IMR-90 (cell line): Measurements from ENCODE around the gene FAS. TPM values are rescaled to one million over a fixed set of nuclear protein-coding genes. Genes with fewer than 3 reads are reported as not detected.

Experiments
- ATAC-seq: fragments of 200-7000 bp; cut with Tn5 transposase; 2 replicates; pipeline ENCODE4 v1.9.1; 2020; ENCODE audit warnings: low read depth, mild to moderate bottlenecking, moderate library complexity
- BruUV-seq: library from RNA; stranded (reverse); fragments of 400-500 nt; replicated peaks from 2 replicates; lab custom pipeline; 2021; lab: Mats Ljungman, UMichigan
- CTCF ChIA-PET: fragments of 300-600 bp; formaldehyde crosslinking; extraction: SDS; loops from one replicate; lab custom pipeline; 2021; ENCODE audit warnings: antibody characterized with exemption; lab: Yijun Ruan, JAX
- POLR2A ChIA-PET: fragments of 300-600 bp; sonication (Branson Sonifier 250); formaldehyde crosslinking; loops from one replicate; lab custom pipeline; 2022; ENCODE audit warnings: antibody characterized with exemption; ENCODE audit not compliant: unreplicated experiment; lab: Charles Lee
- DNase-seq: peaks from one replicate; pipeline ENCODE4 v3.0.0; 2013
- H2AFZ ChIP-seq: replicated peaks from 2 replicates; pipeline ENCODE3; 2013; ENCODE audit warnings: low read length, mild to moderate bottlenecking; ENCODE audit not compliant: poor library complexity
- H2AK5ac ChIP-seq: 2 replicates; pipeline ENCODE4 v1.6.1; 2013; ENCODE audit warnings: low read depth, low read length, inconsistent platforms
- H2AK9ac ChIP-seq: replicated peaks from 2 replicates; pipeline ENCODE3; 2013; ENCODE audit warnings: mild to moderate bottlenecking, low read depth, low read length, moderate library complexity; ENCODE audit not compliant: poor library complexity
- H2BK120ac ChIP-seq: 2 replicates; pipeline ENCODE4 v1.6.1; 2013; ENCODE audit warnings: low read depth, low read length, inconsistent platforms
- H2BK15ac ChIP-seq: 3 replicates; pipeline ENCODE4 v1.6.1; 2013; ENCODE audit warnings: low read depth, low read length, inconsistent platforms
- H2BK20ac ChIP-seq: 2 replicates; pipeline ENCODE4 v1.6.1; 2013; ENCODE audit warnings: low read depth, mild to moderate bottlenecking, inconsistent platforms, low read length, moderate library complexity
- H2BK5ac ChIP-seq: 2 replicates; pipeline ENCODE4 v1.6.1; 2013; ENCODE audit warnings: mild to moderate bottlenecking, low read depth, low read length, inconsistent platforms; ENCODE audit not compliant: poor library complexity, severe bottlenecking
- H3K14ac ChIP-seq: replicated peaks from 2 replicates; pipeline ENCODE4 v1.6.1; 2013; ENCODE audit warnings: low read depth, low read length, inconsistent platforms
- H3K18ac ChIP-seq: 2 replicates; pipeline ENCODE4 v1.6.1; 2013; ENCODE audit warnings: low read depth, low read length, control low read depth
- H3K23ac ChIP-seq: 2 replicates; pipeline ENCODE4 v1.6.1; 2013; ENCODE audit warnings: low read depth, low read length, inconsistent platforms
- H3K27ac ChIP-seq: 2 replicates; pipeline ENCODE4 v1.5.1; 2013; ENCODE audit warnings: mild to moderate bottlenecking, control low read depth, low read length; ENCODE audit not compliant: insufficient read depth
- H3K27me3 ChIP-seq: 2 replicates; pipeline ENCODE4 v1.6.1; 2013; ENCODE audit warnings: low read length; ENCODE audit not compliant: control insufficient read depth, insufficient read depth
- H3K36me3 ChIP-seq: 2 replicates; pipeline ENCODE4 v1.6.1; 2013; ENCODE audit warnings: low read length, mixed read lengths; ENCODE audit not compliant: control insufficient read depth, insufficient read depth
- H3K4ac ChIP-seq: 2 replicates; pipeline ENCODE4 v1.6.1; 2013; ENCODE audit warnings: low read depth, low read length, inconsistent platforms
- H3K4me1 ChIP-seq: 2 replicates; pipeline ENCODE4 v1.6.1; 2013; ENCODE audit warnings: low read length, mixed read lengths; ENCODE audit not compliant: control insufficient read depth, insufficient read depth
- H3K4me2 ChIP-seq: 2 replicates; pipeline ENCODE4 v1.6.1; 2013; ENCODE audit warnings: low read depth, mild to moderate bottlenecking, control low read depth, low read length, moderate library complexity
- H3K4me3 ChIP-seq: 2 replicates; pipeline ENCODE4 v1.5.1; 2013; ENCODE audit warnings: low read depth, mild to moderate bottlenecking, control low read depth, low read length, moderate library complexity; ENCODE audit not compliant: insufficient read depth
- H3K56ac ChIP-seq: 2 replicates; pipeline ENCODE4 v1.6.1; 2013; ENCODE audit warnings: low read length, inconsistent platforms; ENCODE audit not compliant: insufficient read depth; ENCODE audit errors: extremely low read depth
- H3K79me1 ChIP-seq, 2 experiments: 2 replicates each; pipeline ENCODE4 v1.6.1; 2013; ENCODE audit warnings: low read length in 2 of 2, inconsistent platforms in 1 of 2, low read depth in 1 of 2
- H3K9ac ChIP-seq: 2 replicates; pipeline ENCODE4 v1.6.1; 2013; ENCODE audit warnings: low read depth, low read length, control low read depth
- H3K9me1 ChIP-seq: 2 replicates; pipeline ENCODE4 v1.6.1; 2013; ENCODE audit warnings: low read length, inconsistent platforms; ENCODE audit not compliant: insufficient read depth
- H3K9me3 ChIP-seq: 2 replicates; pipeline ENCODE4 v1.6.1; 2013; ENCODE audit warnings: low read length; ENCODE audit not compliant: control insufficient read depth, insufficient read depth
- H4K20me1 ChIP-seq: 2 replicates; pipeline ENCODE4 v1.6.1; 2013; ENCODE audit warnings: low read length, inconsistent platforms; ENCODE audit not compliant: insufficient read depth
- H4K5ac ChIP-seq: 2 replicates; pipeline ENCODE4 v1.6.1; 2013; ENCODE audit warnings: mild to moderate bottlenecking, low read depth, low read length, control low read depth
- H4K8ac ChIP-seq, 2 experiments: 2 replicates each; pipeline ENCODE4 v1.6.1; 2013; ENCODE audit warnings: low read depth in 2 of 2, low read length in 2 of 2, control low read depth in 1 of 2, inconsistent platforms in 1 of 2
- H4K91ac ChIP-seq: 2 replicates; pipeline ENCODE4 v1.6.1; 2013; ENCODE audit warnings: low read depth, low read length, inconsistent platforms; ENCODE audit not compliant: insufficient read depth
- BHLHE40 ChIP-seq: fragments of 150-350 bp; IDR thresholded peaks from 2 replicates; pipeline ENCODE4 v1.6.1; 2016; ENCODE audit warnings: mild to moderate bottlenecking, low read depth, low read length
- CEBPB ChIP-seq: IDR thresholded peaks from 2 replicates; pipeline ENCODE4 v1.6.1; 2012; ENCODE audit warnings: low read depth, low read length, improper control_type of control experiment
- CHD1 ChIP-seq: IDR thresholded peaks from 2 replicates; pipeline ENCODE4 v1.6.1; 2012; ENCODE audit warnings: low read depth, low read length, improper control_type of control experiment
- CTCF ChIP-seq: conservative IDR thresholded peaks from 2 replicates; pipeline ENCODE4 v1.5.1; 2012; ENCODE audit warnings: mild to moderate bottlenecking, low read depth, low read length, improper control_type of control experiment
- ELK1 ChIP-seq: fragments of 150-350 bp; IDR thresholded peaks from 2 replicates; pipeline ENCODE4 v1.6.1; 2016; ENCODE audit warnings: low read depth, mild to moderate bottlenecking, low read length, moderate library complexity, borderline replicate concordance
- FOS ChIP-seq: fragments of 150-350 bp; IDR thresholded peaks from 2 replicates; pipeline ENCODE4 v1.6.1; 2016; ENCODE audit warnings: low read depth, low read length
- MAFK ChIP-seq: IDR thresholded peaks from 2 replicates; pipeline ENCODE4 v1.6.1; 2012; ENCODE audit warnings: low read depth, low read length, improper control_type of control experiment
- MAZ ChIP-seq: IDR thresholded peaks from 2 replicates; pipeline ENCODE4 v1.6.1; 2012; ENCODE audit warnings: low read depth, mild to moderate bottlenecking, low read length, improper control_type of control experiment, moderate library complexity, borderline replicate concordance
- MXI1 ChIP-seq: IDR thresholded peaks from 2 replicates; pipeline ENCODE4 v1.6.1; 2012; ENCODE audit warnings: low read depth, mild to moderate bottlenecking, low read length, moderate library complexity, borderline replicate concordance
- NFE2L2 ChIP-seq: fragments of 150-350 bp; IDR thresholded peaks from 2 replicates; pipeline ENCODE4 v1.6.1; 2016; ENCODE audit warnings: low read depth, mild to moderate bottlenecking, low read length
- POLR2A ChIP-seq: IDR thresholded peaks from 2 replicates; pipeline ENCODE4 v1.6.1; 2012; ENCODE audit warnings: mild to moderate bottlenecking, low read depth, low read length
- RAD21 ChIP-seq: IDR thresholded peaks from 2 replicates; pipeline ENCODE4 v1.6.1; 2012; ENCODE audit warnings: low read length, improper control_type of control experiment
- RCOR1 ChIP-seq: IDR thresholded peaks from 2 replicates; pipeline ENCODE4 v1.6.1; 2012; ENCODE audit warnings: mild to moderate bottlenecking, low read length, improper control_type of control experiment; ENCODE audit not compliant: insufficient replicate concordance
- RFX5 ChIP-seq: IDR thresholded peaks from 2 replicates; pipeline ENCODE4 v1.8.0; 2012; ENCODE audit warnings: low read depth, mild to moderate bottlenecking, low read length, moderate library complexity
- SMC3 ChIP-seq: fragments of 150-350 bp; IDR thresholded peaks from 2 replicates; pipeline ENCODE4 v1.6.1; 2016; ENCODE audit warnings: low read depth, mild to moderate bottlenecking, antibody characterized with exemption, low read length, moderate library complexity
- USF2 ChIP-seq: fragments of 150-350 bp; IDR thresholded peaks from 2 replicates; pipeline ENCODE4 v1.6.1; 2017; ENCODE audit warnings: mild to moderate bottlenecking, antibody characterized with exemption, low read length, low read depth
- WGBS, 2 experiments: methylation state at CpG; one replicate each; pipeline versions ENCODE4 v1.1.5 to v1.1.7; 2013; ENCODE audit warnings: missing lambda C conversion rate in 2 of 2; ENCODE audit not compliant: insufficient read length in 1 of 2; ENCODE audit errors: extremely low coverage in 2 of 2; 5-methylcytosine and 5-hydroxymethylcytosine counted together
- dilution Hi-C: fragments of 300-500 bp; cut with HindIII; formaldehyde crosslinking; loops from one replicate; pipeline ENCODE4 v1.14.3; 2018; ENCODE audit warnings: low sequenced_read_pairs; ENCODE audit not compliant: unreplicated experiment
- in situ Hi-C: fragments of 300-500 bp; cut with MboI; formaldehyde crosslinking; loops from 3 replicates; pipeline ENCODE4 v1.14.3; 2019; ENCODE audit warnings: low sequenced_read_pairs, inconsistent platforms, mixed read lengths
- intact Hi-C: fragments of 100-400 bp; cut with micrococcal nuclease; formaldehyde crosslinking; loops from 2 replicates; pipeline ENCODE4 v1.10.0; 2022
- polyA plus RNA-seq, 3 experiments: library from polyadenylated mRNA; depleted of rRNA; stranded (reverse); fragments of >200 nt; gene quantifications; 2 replicates each; pipeline ENCODE4 v1.2.3, GENCODE V29; 2012; ENCODE audit warnings: low replicate concordance in 1 of 3
- total RNA-seq: library from RNA; depleted of rRNA; stranded (reverse); fragments of >200 nt; gene quantifications from 2 replicates; pipeline ENCODE4 v1.2.3, GENCODE V29; 2012

The FAS gene
- total and polyA plus RNA-seq, 2 of the 4 experiments (the other 2 are of a cell fraction), result 34.3 to 53.8 TPM

- peak overlapping the region; percentile 55; the same call in 1 of the 2 replicates for H3K4me2 ChIP-seq
- peak overlapping the region; percentile 60; the same call in 1 of the 2 replicates for H3K23ac ChIP-seq
- no peaks in the 10 kb centered on the region for H3K27me3 ChIP-seq
- TF ChIP-seq FOS (no peak), MAFK (no peak), BHLHE40 (no peak), CHD1 (no peak), MAZ (no peak), MXI1 (no peak), RCOR1 (no peak), ELK1 (no peak), SMC3 (no peak), RAD21 (no peak), CTCF (no peak), POLR2A (no peak), CEBPB (no peak), USF2 (no peak), RFX5 (no peak), NFE2L2 (no peak)
- no peak overlapping the region for H3K4ac ChIP-seq
- H2BK20ac ChIP-seq, result peak overlapping the region; percentile 22; the same call in 1 of the 2 replicates
- dilution Hi-C loops, result no loop called here
- H4K8ac ChIP-seq, result 0 out of 4 replicates have a peak overlapping the region, but pooled peaks of 1 of the 2 experiments have one; percentile 6
- DNase-seq (no peak), ATAC-seq (peak; percentile 56)
- in situ Hi-C loops, result no loop called here
- H3K4me3 ChIP-seq, result no peak overlapping the region
- H3K18ac ChIP-seq, result peak overlapping the region; percentile 83; the same call in 1 of the 2 replicates
- POLR2A ChIA-PET, result no interaction called here
- no peak overlapping the region for H2AFZ ChIP-seq
- H2AK9ac ChIP-seq, result no peak overlapping the region
- no peaks in the 10 kb centered on the region for H3K9me3 ChIP-seq
- no peak overlapping the region for H3K27ac ChIP-seq
- WGBS, 2 experiments, result no CpG with 5 or more reads among the region's 1 CpG
- peaks cover 3% of the 10 kb centered on the region; the same call in 1 of the 2 replicates for H3K9me1 ChIP-seq
- no peak overlapping the region for H2BK15ac ChIP-seq
- CTCF ChIA-PET, result interaction anchor here (1.0 kb wide), 1 partner anchor 28 kb away, joined by 3 read pairs; no protein-coding TSS in a partner anchor
- peak overlapping the region; percentile 52 for H2BK5ac ChIP-seq
- no peak overlapping the region; the same call in 1 of the 2 replicates for H3K14ac ChIP-seq
- intact Hi-C loops, result no loop called here
- H4K5ac ChIP-seq, result peak overlapping the region; percentile 30; the same call in 1 of the 2 replicates
- no peaks in the 10 kb centered on the region for H3K36me3 ChIP-seq
- peaks cover 3 to 39% of the 10 kb centered on the region in 2 experiments; a peak in 3 of 4 replicates for H3K79me1 ChIP-seq
- no peak overlapping the region for H4K91ac ChIP-seq
- no peak overlapping the region for H2AK5ac ChIP-seq
- peaks cover 7% of the 10 kb centered on the region for H3K4me1 ChIP-seq
- H4K20me1 ChIP-seq, result no peaks in the 10 kb centered on the region
- H3K9ac ChIP-seq, result no peak overlapping the region
- no TSS peak for BruUV-seq
- H2BK120ac ChIP-seq, result no peak overlapping the region; the same call in 1 of the 2 replicates
- H3K56ac ChIP-seq, result no peak overlapping the region
Observed at GRCh38 chr10:88960802-88961201, 29.8 kb upstream of the FAS start.
